COR-L47 (cell line): ENCODE data around the gene CGNL1.

Experiments
- DNase-seq: peaks from one replicate; lab custom pipeline; 2025; lab: John Stamatoyannopoulos, UW

The CGNL1 gene

DNA sequence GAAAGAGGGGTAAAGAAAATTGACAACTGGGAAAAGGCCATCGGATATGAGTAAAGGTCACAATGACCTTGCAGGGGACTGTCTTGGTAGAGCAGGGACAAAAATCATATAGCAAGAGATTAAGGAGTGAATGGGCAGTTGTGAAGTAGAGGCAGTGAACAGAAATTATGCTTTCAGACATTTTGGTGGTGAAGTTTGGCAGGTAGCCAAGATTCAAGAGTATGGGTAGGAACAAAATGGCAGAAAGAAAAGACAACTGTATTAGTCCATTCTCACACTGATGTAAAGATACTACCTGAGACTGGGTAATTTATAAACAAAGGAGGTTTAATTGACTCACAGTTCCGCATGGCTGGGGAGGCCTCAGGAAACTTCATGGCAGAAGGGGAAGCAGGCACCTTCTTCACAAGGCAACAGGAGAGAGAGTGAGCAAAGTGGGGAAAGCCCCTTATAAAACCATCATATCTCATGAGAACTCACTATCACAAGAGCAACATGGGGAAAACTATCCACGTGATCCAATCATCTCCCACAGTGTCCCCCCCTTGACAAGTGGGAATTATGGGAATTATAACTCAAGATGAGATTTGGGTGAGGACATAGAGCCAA, 84.0 kb downstream of the CGNL1 start:
- peak; percentile 12 for DNase-seq

DNA sequence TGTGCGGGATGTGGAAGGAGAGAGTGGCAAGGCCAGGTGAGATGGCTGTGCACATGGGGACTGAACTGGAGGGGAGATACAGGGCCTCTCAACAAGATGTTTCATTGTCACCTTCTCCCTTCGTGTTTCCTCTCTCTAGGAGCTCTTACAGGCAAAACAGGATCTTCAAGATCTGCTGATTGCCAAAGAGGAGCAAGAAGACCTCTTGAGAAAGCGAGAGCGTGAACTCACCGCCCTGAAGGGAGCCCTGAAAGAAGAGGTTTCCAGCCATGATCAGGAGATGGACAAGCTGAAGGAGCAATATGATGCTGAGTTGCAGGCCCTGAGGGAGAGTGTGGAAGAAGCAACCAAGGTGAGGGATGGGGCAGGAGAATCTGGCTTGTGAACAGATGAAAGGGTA, 85.2 kb downstream of the CGNL1 start:
- no peak for DNase-seq

DNA sequence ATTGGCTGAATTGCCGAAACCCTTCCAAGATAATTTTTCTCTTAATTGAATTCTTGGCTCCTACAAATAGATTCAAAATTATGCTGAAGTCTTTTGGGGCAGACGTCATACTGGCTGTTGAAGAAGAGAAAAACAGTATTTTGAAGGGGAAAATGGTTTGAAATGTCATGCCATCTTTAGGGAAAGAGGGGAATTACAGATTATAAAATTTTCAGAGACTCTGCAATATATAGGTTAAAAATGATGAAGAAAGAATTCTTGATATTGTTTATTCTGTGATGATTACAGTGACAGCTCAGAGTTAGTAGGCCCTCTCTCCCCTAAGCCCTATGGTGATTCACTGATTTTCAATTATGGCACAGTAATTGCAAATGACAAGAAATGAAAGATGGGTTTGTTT, 86.1 kb downstream of the CGNL1 start:
- no peak for DNase-seq

DNA sequence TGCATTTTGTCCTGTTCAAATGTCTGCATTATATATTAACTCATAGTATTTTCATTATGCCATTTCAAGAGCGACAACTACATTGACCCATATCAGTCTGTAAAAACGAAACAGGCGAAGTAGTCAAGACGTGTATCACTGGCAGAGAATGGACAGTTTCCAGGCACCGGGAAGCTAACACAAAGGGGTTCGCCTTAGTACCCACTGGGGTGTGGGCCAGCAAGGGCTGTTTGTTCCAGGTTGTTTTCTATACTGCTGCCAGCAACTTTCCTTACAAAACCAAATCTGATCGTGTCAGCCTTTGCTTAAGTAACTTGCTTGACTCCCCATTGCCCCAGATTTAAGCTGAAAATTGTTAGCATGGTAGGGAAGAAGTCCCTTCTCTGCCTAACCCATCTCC, 87.1 kb downstream of the CGNL1 start:
- DNase-seq, result no peak

DNA sequence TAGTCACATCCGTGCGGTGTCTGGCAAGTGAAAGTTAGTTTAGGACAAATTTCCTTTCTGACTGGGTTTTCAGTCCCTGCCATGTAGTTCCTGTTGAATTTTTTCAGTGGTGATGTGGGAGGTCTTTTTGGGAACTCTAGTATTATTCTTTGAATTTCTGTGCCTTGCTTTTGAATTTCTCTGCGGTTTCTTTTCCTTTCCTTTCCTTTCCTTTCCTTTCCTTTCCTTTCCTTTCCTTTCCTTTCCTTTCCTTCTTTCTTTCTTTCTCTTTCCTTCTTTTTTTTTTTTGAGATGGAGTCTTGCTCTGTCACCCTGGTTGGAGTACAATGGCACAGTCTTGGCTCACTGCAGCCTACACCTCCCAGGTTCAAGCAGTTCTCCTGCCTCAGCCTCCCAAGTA, 88.2 kb downstream of the CGNL1 start:
- no peak for DNase-seq

DNA sequence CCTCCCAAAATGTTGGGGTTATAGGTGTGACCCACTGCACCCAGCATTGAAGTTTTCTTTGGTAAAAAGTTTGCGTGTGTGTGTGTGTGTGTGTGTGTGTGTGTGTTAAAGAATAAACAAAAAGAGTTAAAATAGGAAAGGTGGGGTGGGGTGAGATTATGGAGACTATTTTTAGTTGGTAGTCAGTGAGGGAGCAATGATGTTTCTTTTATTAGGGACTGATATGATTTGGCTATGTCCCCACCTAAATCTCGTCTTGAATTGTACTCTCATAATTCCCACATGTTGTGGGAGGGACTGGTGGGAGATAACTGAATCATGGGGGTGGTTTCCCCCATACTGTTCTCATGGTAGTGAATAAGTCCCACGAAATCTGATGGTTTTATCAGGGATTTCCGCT, 92.2 kb downstream of the CGNL1 start:
- no peak for DNase-seq

DNA sequence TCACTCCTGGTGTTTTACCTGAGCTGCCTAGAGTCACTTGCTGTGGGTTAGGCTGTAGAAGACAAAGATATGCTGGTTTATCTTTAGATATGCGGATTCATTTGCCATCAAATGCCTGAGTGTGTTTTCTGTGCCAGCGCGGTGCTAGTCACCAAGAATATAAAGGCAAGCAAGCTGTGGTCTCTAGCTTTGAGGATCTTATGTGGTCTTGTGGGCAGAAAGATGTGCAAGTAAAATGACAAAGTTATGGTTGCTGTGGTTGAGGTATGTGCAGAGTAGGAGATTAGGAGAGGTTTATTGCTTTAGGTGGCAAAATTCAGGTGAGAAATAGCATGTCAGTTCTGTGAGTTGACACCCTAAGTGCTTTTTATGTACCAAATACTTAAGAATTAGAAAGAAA, 94.2 kb downstream of the CGNL1 start:
- DNase-seq, result no peak

DNA sequence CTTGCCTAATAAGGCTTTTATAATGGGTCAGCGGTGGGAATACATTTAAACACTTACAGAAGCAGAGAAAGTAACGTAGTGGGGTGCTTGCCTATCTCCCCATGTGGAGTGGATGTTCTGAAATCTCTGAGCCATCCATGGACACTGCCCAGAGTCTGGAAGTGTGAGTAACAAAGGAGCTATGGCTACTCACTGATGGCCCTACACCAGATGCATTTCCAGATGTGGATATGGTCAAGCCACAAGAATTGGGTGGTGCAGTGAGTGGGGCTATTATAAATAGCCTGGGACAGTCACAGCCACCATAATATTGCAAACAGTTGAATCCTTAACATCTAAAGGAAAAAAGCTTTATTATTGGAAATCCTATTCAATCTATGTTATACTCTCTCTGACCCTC, 96.6 kb downstream of the CGNL1 start:
- DNase-seq, result no peak

DNA sequence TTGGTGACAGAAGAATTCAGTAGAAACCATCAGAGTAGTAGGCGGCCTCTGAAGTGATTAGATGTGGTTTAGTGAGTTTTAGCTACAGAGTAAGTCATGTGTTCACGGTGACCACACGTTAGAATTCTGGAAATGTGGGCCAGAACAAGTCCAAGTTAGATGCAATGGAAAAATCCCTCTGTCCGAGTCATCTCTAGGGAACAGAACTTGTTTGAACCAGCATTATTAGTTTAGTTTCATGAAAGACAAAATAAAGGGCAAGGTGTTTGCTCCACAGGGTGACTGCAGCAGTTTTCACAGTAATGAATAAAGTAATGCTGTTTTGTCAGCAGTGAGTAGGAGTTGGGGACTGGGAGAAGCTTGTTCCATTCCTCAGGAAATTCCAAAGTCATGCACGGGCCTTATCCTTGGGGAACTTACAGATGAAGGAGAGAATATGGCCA, 100.2 kb downstream of the CGNL1 start:
- no peak for DNase-seq

DNA sequence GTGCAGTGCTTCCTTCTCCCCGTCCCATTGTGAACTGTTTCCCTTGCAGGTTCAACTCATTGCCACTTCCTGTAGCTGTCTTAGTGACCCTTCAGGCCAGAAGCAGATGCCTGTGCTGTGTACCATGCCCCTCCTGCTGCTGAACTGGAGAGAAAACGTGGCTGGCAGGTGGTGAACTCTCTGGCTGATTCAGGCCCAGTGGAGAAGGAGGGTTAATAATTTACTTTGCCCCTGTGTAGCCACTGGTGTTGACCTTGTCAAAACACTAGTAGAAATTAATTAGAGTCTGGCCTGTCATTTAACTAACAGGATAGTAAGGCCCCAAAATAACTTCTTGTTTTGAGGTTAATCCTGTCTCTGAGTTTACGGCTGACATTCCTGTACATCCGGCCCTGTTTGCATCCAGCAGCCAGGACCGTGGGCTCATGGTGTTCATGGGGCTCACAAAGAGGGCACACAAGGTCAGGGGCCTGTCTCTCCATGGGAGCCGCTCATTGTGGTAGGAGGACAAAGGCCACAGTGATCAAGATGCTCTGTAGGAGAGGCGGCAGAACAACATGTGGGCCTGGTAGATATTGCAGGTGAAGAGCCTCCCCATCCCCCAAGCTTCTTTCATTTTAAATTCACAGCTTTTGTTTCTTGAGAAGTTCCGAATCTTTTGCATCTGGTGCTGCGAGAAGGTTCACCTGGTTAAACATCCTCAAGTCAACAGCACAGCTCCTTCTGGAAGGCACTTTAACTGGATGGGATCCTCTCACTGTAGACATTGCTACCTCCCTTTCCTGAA, 101.6 kb downstream of the CGNL1 start:
- DNase-seq, result no peak

DNA sequence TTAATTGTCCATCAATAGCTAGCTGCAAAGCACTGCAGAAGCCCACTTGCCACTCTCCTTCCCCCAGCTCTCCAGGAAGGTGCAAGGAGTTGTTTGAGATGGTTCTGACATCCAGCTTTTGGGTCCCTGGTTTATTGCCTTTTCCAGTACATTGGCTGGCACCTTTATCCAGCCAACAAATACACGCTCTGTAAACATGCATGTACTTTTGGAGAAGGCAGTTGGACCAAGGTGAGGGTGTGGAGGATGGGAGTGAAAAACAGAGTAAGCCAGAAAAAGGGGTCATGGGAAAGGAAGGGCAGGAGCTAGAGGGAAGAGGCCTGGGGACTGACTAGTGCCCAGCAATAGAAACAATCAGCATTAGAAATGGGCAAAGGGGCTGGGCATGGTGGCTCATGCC, 102.7 kb downstream of the CGNL1 start:
- DNase-seq, result no peak

DNA sequence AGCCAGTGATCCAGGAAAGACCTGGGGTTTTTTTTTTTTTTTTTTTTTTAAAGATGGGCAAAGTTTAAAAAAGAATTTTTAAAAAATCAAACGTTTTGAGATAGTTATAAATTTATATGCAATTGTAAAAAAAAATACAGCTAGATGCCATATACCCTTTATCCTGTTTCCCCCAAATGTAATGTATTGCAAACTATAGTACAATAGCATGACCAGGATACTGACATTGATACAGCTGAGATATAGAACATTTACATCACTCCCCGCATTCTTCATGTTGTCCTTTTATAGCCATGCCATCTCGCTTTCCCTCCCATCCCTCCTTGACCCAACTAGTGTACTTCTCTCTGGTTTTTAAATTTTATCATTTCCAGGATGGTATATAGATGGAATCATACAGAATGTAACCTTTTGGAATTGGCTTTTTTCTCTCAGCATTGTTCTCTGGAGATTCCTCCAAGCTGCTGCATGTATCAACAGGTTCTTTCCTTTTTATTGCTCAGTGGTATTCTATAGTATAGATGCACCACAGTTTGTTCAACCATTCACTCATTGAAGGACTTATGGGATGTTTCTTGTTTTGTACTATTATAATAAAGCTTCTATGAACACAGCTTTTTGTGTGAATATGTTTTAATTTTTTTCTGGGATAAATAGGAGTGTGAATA, 104.9 kb downstream of the CGNL1 start:
- DNase-seq, result no peak

DNA sequence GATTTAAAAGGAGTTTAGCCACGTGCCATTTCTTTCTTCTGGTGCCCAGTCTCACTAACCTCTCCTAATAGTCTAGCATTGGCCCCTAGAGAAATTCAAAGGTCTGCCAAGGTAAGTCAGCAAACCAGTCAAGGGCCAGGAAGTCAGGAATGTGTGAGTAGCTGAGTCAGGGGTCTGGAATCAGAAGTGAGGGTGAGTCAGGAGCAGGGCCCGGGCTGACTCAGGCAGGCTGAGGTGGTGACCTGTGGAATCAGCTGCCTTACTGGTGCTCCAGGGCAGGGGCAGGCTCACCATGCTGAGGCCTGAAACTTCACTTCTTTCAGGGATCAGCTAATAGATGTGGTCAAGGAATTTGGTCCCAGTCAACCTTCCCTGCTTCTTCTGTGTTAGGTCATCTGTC, 109.6 kb downstream of the CGNL1 start:
- no peak for DNase-seq

DNA sequence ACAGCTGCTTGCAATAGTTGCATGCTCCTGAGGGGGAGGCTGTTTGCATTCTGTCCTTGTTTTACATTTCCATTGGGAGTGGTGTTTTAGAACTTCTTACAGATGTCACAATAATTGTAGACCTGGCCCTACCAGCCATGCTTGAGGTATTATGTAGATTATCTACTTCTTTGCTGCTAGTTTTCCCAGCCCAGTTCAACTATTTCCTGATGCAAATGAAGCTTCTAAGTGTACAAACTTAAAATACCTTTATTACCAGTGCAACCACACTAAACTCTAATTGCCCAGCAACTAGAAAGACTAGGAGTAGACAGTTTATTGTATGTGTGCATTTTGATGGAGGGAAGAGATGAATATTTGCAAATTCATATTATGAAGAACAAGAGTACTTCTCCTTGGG, 110.5 kb downstream of the CGNL1 start:
- DNase-seq, result no peak

DNA sequence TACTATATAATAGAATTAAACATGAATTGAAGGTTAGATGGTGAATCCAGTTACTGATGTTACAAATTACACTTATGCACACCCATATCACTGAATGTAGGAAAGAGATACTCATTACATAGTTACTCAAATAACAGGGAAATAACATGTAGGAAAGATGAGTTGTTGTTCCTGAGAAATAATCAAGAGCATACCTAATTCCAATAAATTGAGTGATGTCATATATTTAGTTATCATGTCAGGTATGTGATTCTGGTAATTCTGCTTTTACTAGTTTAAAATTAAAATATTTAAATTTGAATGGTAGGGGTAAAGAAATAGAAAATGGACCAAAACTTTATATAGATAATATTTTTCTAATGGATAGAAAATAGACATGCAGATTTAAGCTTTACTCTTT, 112.8 kb downstream of the CGNL1 start:
- DNase-seq, result no peak

DNA sequence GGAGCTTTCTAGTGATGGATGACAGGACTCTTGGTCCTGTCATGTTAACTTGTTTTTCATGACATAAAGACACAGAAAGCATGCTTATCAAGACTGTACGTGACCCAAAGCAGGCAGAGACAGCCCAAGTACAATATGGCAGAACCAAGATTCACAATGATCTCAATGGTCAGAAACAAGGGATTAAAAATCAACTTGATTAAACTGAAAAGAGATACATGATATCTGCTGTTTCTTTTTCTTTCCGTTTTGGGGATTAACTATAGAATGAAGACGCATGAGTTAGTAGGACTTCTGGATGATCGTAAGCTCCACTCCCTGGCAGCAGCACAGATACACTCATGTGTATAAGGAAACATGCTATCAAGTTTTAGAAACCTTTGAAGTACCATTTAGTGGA, 117.0 kb downstream of the CGNL1 start:
- no peak for DNase-seq

DNA sequence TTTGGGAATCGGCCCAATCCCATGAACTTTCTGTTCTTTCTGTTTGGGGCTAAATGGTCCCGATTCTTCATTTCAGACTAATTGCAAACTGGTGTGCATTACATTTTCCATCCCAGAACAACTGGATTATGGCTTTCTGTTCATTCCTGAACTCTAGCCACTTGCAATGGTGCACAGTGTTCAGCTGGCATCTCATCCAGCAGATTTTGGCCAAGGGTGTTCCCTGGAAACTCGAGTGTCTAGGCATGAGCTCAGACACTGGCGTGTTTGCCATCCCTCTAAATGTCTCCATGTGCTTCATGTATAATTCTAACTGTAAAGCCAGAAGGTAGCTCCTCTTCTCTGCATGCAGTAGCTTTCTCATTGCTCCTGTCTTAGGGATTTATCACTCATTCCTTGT, 118.3 kb downstream of the CGNL1 start:
- DNase-seq, result no peak

DNA sequence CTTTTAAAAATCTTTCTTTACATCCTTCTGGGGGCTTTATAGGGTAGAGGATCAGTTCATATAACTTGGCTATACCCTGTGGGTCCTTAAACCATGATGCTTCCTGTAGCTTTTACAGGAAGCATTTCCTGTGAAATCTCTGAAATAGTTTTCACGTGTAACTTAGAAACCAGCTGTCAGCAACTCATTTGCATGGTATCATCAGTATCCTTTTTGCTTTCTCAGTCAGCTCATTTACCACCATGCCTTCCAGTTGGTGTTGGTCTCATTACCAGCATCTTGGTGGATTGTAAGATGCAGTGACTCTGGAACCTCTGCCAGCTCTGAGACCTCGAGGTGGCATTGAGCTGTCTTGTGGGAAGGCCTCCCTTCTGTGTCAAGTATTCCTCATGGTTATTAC, 118.7 kb downstream of the CGNL1 start:
- DNase-seq, result no peak

DNA sequence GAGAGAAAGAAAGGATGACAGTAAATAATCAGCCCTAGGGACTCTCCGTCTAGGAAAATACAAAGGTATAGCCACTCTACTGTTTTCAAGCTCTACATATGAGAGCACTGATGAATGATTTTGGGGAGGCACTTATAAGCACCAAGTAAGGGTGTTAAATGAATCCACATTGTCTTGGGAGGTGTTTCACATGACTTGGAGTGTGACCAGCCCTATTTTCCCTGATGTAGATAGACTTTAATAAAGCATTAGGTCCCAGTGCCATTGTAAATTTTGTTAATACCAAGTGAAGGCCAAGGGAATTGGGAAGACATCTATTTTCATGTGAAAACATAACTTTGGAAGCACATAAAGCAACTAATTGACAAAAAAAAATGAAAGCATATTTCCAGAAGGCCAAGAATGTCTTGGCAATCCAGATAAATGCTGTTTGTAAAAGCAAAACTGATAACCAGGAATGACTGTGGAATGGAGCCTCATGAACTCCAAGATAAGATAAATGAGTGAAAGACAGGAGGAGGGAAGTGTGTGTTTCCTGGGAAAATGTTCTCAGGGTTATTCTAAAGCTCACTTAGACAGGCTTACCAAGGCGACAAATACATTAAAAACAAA, 119.4 kb downstream of the CGNL1 start:
- DNase-seq, result no peak

DNA sequence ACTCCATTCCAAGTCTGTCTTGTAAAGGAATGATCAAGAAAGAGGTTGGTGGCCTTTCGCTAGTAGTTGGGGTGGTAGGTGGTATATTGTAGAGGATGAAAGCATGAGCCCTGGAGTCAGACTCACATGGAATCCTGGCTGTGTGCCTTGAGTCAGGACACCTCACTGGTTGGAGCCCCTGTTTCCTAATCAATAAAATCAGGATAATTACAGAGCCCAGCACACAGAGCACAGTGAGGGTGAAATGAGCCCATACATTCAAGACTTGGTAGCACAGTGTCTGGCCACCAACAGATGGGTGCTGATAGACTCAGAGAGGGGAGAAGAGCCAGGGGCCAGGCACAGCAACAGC, 120.3 kb downstream of the CGNL1 start:
- DNase-seq, result peak; percentile 45

DNA sequence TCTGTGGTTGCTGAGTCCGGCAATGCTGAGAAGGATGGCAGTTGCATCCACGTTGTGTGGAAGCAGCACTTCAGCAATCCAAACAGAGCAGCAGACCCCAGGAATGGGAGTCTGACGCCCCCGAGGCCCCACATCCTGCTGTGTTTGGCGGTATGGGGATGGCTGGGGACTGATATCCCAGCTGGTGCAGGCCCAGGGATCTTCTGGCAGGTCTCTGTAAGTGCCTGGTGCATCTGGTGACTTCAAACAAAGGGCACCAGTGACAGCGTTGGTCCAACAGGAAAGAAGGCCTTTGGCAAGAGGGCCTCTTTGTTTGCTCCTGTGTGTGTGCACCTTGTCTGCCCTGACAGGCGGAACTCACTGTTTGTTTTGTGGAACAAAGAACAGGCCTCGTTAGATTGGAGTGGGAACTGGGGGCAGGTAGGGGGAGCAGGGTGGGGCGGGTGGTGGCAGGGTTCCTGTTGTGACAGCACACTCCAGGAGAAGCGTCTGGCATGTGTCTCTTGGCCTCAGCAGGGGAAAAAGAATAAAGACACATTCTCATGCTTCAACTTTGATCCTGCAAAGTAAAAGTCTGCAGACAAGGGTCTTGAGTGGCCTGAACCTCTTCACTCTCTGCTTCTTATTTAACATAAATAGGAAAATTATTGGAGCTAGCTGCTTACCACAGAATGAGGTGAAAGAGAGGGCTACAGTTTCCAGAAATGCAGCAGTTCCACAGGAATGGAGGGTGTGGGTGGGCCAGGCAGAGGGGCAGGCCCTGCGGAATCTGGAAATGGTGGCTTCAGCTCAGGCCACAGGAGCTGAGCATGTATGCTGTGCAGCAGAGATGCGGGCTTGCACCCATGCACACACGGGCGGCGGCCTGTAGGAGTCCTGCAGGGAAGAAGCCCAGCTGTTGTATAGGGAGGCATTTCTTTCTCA, 120.9 kb downstream of the CGNL1 start:
- peak; percentile 96 for DNase-seq

DNA sequence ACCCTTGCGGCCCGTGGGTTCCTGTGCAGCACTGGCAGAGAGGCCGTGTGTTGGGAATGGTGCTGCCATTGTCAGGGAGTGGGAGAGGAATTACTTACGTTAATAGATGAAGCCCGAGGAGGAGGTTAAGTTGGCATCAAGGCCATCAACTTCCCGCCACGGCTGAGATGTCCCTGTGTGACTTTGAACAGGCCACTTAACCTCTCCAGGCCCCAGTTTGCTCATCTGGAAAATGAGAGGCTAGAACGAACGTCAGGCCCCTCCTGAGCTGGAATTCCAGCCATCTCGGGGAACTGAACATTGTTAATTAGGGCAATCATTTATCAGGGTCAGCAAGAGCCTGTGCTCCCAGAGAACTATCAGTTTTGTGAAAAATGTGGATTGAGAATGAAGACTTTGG, 124.0 kb downstream of the CGNL1 start:
- no peak for DNase-seq
